Loucy (cell line): Measurements from ENCODE around the gene FLRT2.

Experiments used
- H2AFZ ChIP-seq: fragments of 200-600 bp; sonication (generic); 2 replicates; pipeline ENCODE4 v1.6.0; 2016; ENCODE audit warnings: antibody characterized with exemption, mild to moderate bottlenecking, low read length, moderate library complexity
- H3F3A ChIP-seq: fragments of 200-600 bp; 2 replicates; pipeline ENCODE4 v1.6.0; 2016; ENCODE audit warnings: antibody characterized with exemption, low read depth, mild to moderate bottlenecking
- H3K27me3 ChIP-seq: fragments of 200-600 bp; sonication (generic); 2 replicates; pipeline ENCODE4 v1.6.1; 2014; ENCODE audit warnings: low read length, mild to moderate bottlenecking; ENCODE audit not compliant: insufficient read depth, poor library complexity, severe bottlenecking
- H3K36me3 ChIP-seq: fragments of 200-600 bp; sonication (generic); 2 replicates; pipeline ENCODE4 v1.6.1; 2016; ENCODE audit warnings: low read length; ENCODE audit not compliant: insufficient read depth
- H3K4me1 ChIP-seq: fragments of 200-600 bp; sonication (generic); 2 replicates; pipeline ENCODE4 v1.5.1; 2014; ENCODE audit warnings: low read length, mild to moderate bottlenecking; ENCODE audit not compliant: insufficient read depth, poor library complexity, severe bottlenecking
- H3K4me2 ChIP-seq: fragments of 200-600 bp; sonication (generic); 2 replicates; pipeline ENCODE4 v1.6.0; 2014; ENCODE audit warnings: antibody characterized with exemption, low read length, low read depth, mild to moderate bottlenecking; ENCODE audit not compliant: poor library complexity, severe bottlenecking
- H3K4me3 ChIP-seq: fragments of 200-600 bp; sonication (generic); 2 replicates; pipeline ENCODE4 v1.5.1; 2014; ENCODE audit warnings: low read length, mild to moderate bottlenecking, mixed read lengths; ENCODE audit not compliant: poor library complexity, severe bottlenecking
- H3K79me2 ChIP-seq: fragments of 200-600 bp; sonication (generic); 2 replicates; pipeline ENCODE4 v1.6.1; 2014; ENCODE audit warnings: low read length; ENCODE audit not compliant: insufficient read depth
- H3K9ac ChIP-seq: fragments of 200-600 bp; sonication (generic); 2 replicates; pipeline ENCODE4 v1.6.0; 2014; ENCODE audit warnings: mild to moderate bottlenecking, low read depth, low read length, moderate library complexity; ENCODE audit not compliant: poor library complexity, severe bottlenecking
- H3K9me2 ChIP-seq: fragments of 200-600 bp; sonication (generic); replicated peaks from 2 replicates; pipeline ENCODE4 v1.6.1; 2016; ENCODE audit warnings: low read depth, low read length, mixed read lengths
- H3K9me3 ChIP-seq: fragments of 200-600 bp; sonication (generic); 2 replicates; pipeline ENCODE4 v1.6.1; 2014; ENCODE audit warnings: mild to moderate bottlenecking, antibody characterized with exemption, low read length, low read depth; ENCODE audit not compliant: insufficient read depth
- H4K20me1 ChIP-seq: fragments of 200-600 bp; sonication (generic); 2 replicates; pipeline ENCODE4 v1.6.0; 2014; ENCODE audit warnings: antibody characterized with exemption, low read length, mild to moderate bottlenecking; ENCODE audit not compliant: insufficient read depth, poor library complexity, severe bottlenecking
- CTCF ChIP-seq: fragments of 200-600 bp; sonication (generic); conservative IDR thresholded peaks from 2 replicates; pipeline ENCODE4 v1.5.1; 2014; ENCODE audit warnings: mild to moderate bottlenecking, antibody characterized with exemption, low read length
- EZH2phosphoT487 ChIP-seq: fragments of 200-600 bp; IDR thresholded peaks from 2 replicates; pipeline ENCODE4 v1.6.1; 2018; ENCODE audit warnings: antibody characterized with exemption, mild to moderate bottlenecking, moderate library complexity, borderline replicate concordance

FLRT2 gene

GRCh38 chr14:85501751-85502150 lies 28.2 kb upstream of the FLRT2 start:
- H3K27me3 ChIP-seq, result no peaks in the 10 kb centered on the region
- H3K4me2 ChIP-seq, result no peak overlapping the region
- no peak overlapping the region for H3K4me3 ChIP-seq
- peaks cover 4% of the 10 kb centered on the region for H3K4me1 ChIP-seq
- no peaks in the 10 kb centered on the region for H3K9me3 ChIP-seq
- no peaks in the 10 kb centered on the region for H3K36me3 ChIP-seq
- H3K9me2 ChIP-seq, result no peaks in the 10 kb centered on the region
- no peak overlapping the region for H3K9ac ChIP-seq
- no peaks in the 10 kb centered on the region for H4K20me1 ChIP-seq
- H3F3A ChIP-seq, result no peaks in the 10 kb centered on the region
- no peaks in the 10 kb centered on the region for H3K79me2 ChIP-seq
- H2AFZ ChIP-seq, result no peak overlapping the region
- TF ChIP-seq CTCF (no peak), EZH2phosphoT487 (no peak)

- no peaks in the 10 kb centered on the region for H4K20me1 ChIP-seq
- no peaks in the 10 kb centered on the region for H3K9me2 ChIP-seq
- H3K36me3 ChIP-seq, result no peaks in the 10 kb centered on the region; the same call in 1 of the 2 replicates
- no peaks in the 10 kb centered on the region for H3K79me2 ChIP-seq
- no peak overlapping the region for H2AFZ ChIP-seq
- TF ChIP-seq EZH2phosphoT487 (no peak), CTCF (no peak)
- H3K4me1 ChIP-seq, result peaks cover 25% of the 10 kb centered on the region
- H3F3A ChIP-seq, result no peaks in the 10 kb centered on the region
- no peak overlapping the region for H3K4me2 ChIP-seq
- H3K27me3 ChIP-seq, result no peaks in the 10 kb centered on the region
- no peak overlapping the region for H3K4me3 ChIP-seq
- H3K9me3 ChIP-seq, result no peaks in the 10 kb centered on the region
- H3K9ac ChIP-seq, result no peak overlapping the region
Measured at GRCh38 chr14:85508863-85509262, 21.1 kb upstream of the FLRT2 start.

GRCh38 chr14:85512451-85512850 lies 17.5 kb upstream of the FLRT2 start:
- no peaks in the 10 kb centered on the region for H3K27me3 ChIP-seq

More at GRCh38 chr14:85512451-85512850, 17.5 kb upstream of the FLRT2 start:
- Histone ChIP-seq H3K9ac (no peak overlapping the region), H3K36me3 (no peaks in the 10 kb centered on the region; the same call in 1 of the 2 replicates), H2AFZ (no peak overlapping the region), H3K79me2 (no peaks in the 10 kb centered on the region), H3K4me1 (peaks cover 50% of the 10 kb centered on the region), H3F3A (no peaks in the 10 kb centered on the region), H3K4me3 (no peak overlapping the region), H4K20me1 (no peaks in the 10 kb centered on the region), H3K9me2 (no peaks in the 10 kb centered on the region), H3K9me3 (no peaks in the 10 kb centered on the region), H3K4me2 (no peak overlapping the region)
- TF ChIP-seq CTCF, result no peak
- TF ChIP-seq EZH2phosphoT487, result no peak
